Measurements from ENCODE around the gene AGO1. TPM values are rescaled to one million over a fixed set of nuclear protein-coding genes. Genes with fewer than 3 reads are reported as not detected.

AGO1 gene
- total and polyA plus RNA-seq, 10 of the 15 experiments (the other 5 are each of a cell fraction or from before 2014, with no cell fraction given), result 1.8 to 24.0 (median 8.1) TPM

GRCh38 chr1:35924838-35925237 lies 41.8 kb downstream of the AGO1 start:
- intact Hi-C loops (cut with micrococcal nuclease; ENCODE audit: unreplicated experiment), result no loop called here
- H3K4me1 ChIP-seq (ENCODE audit: control insufficient read depth, insufficient read depth, low read length), result peaks cover 7% of the 10 kb centered on the region; the same call in 1 of the 2 replicates
- RAD21 ChIA-PET (ENCODE audit: unreplicated experiment), result interaction anchor here (1.5 kb wide), 1 partner anchor 8 kb away, joined by 3 read pairs; no protein-coding TSS in a partner anchor
- FAIRE-seq, result no peak
- no TSS peak for BruUV-seq (replicated peaks)
- no peaks in the 10 kb centered on the region for H3K9me3 ChIP-seq (replicated peaks; ENCODE audit: control insufficient read depth, insufficient read depth, low read length)
- no peak overlapping the region for H3K9ac ChIP-seq (ENCODE audit: control insufficient read depth, insufficient read depth, low read length)
- H3K27ac ChIP-seq (ENCODE audit: control insufficient read depth, insufficient read depth), result no peak overlapping the region
- H3K79me2 ChIP-seq (ENCODE audit: control insufficient read depth, insufficient read depth, low read length), result no peaks in the 10 kb centered on the region
- peak; percentile 69 for ATAC-seq
- CTCF ChIA-PET, result no interaction called here
- H3K4me3 ChIP-seq, result no peak overlapping the region
- 48% methylated on average over 1 of the region's 1 CpG for WGBS (ENCODE audit: insufficient coverage, insufficient replicate concordance, low lambda C conversion rate, missing lambda C conversion rate)
- H3K36me3 ChIP-seq (ENCODE audit: control insufficient read depth in 2 of 2, insufficient read depth in 2 of 2, low read length in 1 of 2), result peaks cover 0 to 5% of the 10 kb centered on the region in 2 experiments; a peak in 2 of 4 replicates
- no peak for DNase-seq (ENCODE audit: low read depth, low spot score)
- no peaks in the 10 kb centered on the region for H4K20me1 ChIP-seq (ENCODE audit: control insufficient read depth, insufficient read depth)
- no peaks in the 10 kb centered on the region for H3K27me3 ChIP-seq (replicated peaks in 1 of 2; ENCODE audit: control insufficient read depth in 2 of 2, insufficient read depth in 2 of 2, low read length in 1 of 2)
- no peak for TF ChIP-seq GATAD2B (conservative IDR thresholded peaks at IDR 0.05; ENCODE audit: low read depth)
- TF ChIP-seq SPI1 (IDR thresholded peaks at IDR 0.05; ENCODE audit: borderline replicate concordance, insufficient read depth, low read depth, low read length), result peak; percentile 49
- 0 out of 2 replicates have a peak, but pooled peaks have one; percentile 21 for TF ChIP-seq NBN (IDR thresholded peaks at IDR 0.05)
- no peak for TF ChIP-seq FOS (IDR thresholded peaks at IDR 0.05; ENCODE audit: borderline replicate concordance, extremely low read depth, insufficient read length)
- TF ChIP-seq IKZF2 (IDR thresholded peaks at IDR 0.05), result 0 out of 4 replicates have a peak, but pooled peaks of 1 of the 2 experiments have one; percentile 20
- no peak for TF ChIP-seq CTCF (IDR thresholded peaks at IDR 0.05 in 2 of 3, conservative IDR thresholded peaks at IDR 0.05 in 1 of 3; ENCODE audit: control insufficient read depth in 2 of 3, extremely low read depth in 1 of 3, insufficient read depth in 1 of 3, low read depth in 3 of 3, low read length in 3 of 3)
- 0 out of 2 replicates have a peak, but pooled peaks have one; percentile 34 for TF ChIP-seq RUNX3 (IDR thresholded peaks at IDR 0.05; ENCODE audit: low read length)
- TF ChIP-seq IRF4 (IDR thresholded peaks at IDR 0.05; ENCODE audit: low read depth, low read length), result no peak
- TF ChIP-seq RELB (IDR thresholded peaks at IDR 0.05; ENCODE audit: low read depth), result peak; percentile 25; the same call in 1 of the 2 replicates
- TF ChIP-seq SKIL (IDR thresholded peaks at IDR 0.05; ENCODE audit: low read depth, poor library complexity, severe bottlenecking), result no peak
- no peak for TF ChIP-seq POLR2A (IDR thresholded peaks at IDR 0.05; ENCODE audit: low read depth, low read length)
- TF ChIP-seq PKNOX1 (IDR thresholded peaks at IDR 0.05), result 0 out of 2 replicates have a peak, but pooled peaks have one; percentile 34
- TF ChIP-seq CREM (IDR thresholded peaks at IDR 0.05; ENCODE audit: low read depth), result no peak
- TF ChIP-seq MTA2 (IDR thresholded peaks at IDR 0.05; ENCODE audit: low read depth), result peak; percentile 63; the same call in 1 of the 2 replicates
- no peak for TF ChIP-seq NR2C2 (IDR thresholded peaks at IDR 0.05; ENCODE audit: borderline replicate concordance, control insufficient read depth, insufficient read length, low read depth)
- in situ Hi-C loops (cut with MboI), result no loop called here
- SMC1A ChIA-PET (ENCODE audit: uncharacterized antibody, unreplicated experiment), result no interaction called here
- peak overlapping the region; percentile 2 for H3K4me2 ChIP-seq (ENCODE audit: control insufficient read depth, insufficient read depth)
- H2AFZ ChIP-seq (ENCODE audit: control insufficient read depth, low read depth, low read length), result no peak overlapping the region
- POLR2A ChIA-PET, result interaction anchor here (1.7 kb wide), 1 partner anchor 38 kb away, joined by 5 read pairs; no protein-coding TSS in a partner anchor
